ENCODE measurements around the gene CDH13. TPM values are rescaled to one million over a fixed set of nuclear protein-coding genes. Genes with fewer than 3 reads are reported as not detected.

The CDH13 gene
- total and polyA plus RNA-seq, 2 of the 8 experiments (the other 6 are each of a cell fraction or from before 2014, with no cell fraction given), result 2.3 to 2.4 TPM

DNA sequence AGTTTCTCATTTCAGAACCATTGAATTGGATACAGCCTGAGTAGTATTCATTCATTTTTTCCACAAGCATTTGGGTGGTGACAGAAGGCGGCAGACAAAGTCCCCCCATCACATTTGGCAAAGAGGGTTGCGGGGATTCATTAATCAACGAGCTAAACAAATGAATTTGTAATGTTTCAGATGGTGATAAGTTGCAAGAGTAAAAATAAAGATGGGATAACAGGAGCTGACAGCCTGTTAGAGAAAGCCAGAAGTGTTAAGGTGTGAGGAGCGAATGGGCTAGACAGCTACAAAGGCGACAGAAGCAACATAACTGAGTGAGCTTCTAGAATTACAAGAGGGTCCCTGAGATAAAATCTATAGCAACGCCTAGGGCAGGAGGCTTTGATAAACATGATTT lies 838.2 kb downstream of the CDH13 start:
- Histone ChIP-seq H4K8ac (ENCODE audit: extremely low read depth, insufficient read depth, low read length) (no peak overlapping the region), H4K5ac (ENCODE audit: insufficient read length, low read depth, low read length) (no peak overlapping the region), H3K79me1 (ENCODE audit: low read depth, low read length) (no peaks in the 10 kb centered on the region), H3K4me3 (ENCODE audit: extremely low read depth in 1 of 4, insufficient read depth in 2 of 4, low read depth in 3 of 4, low read length in 4 of 4) (no peak overlapping the region), H3K4me1 (replicated peaks in 1 of 4; ENCODE audit: control insufficient read depth in 3 of 4, insufficient read depth in 4 of 4, low read length in 3 of 4) (no peaks in the 10 kb centered on the region), H3K27ac (ENCODE audit: low read depth, low read length) (no peak overlapping the region), H4K20me1 (replicated peaks in 1 of 2; ENCODE audit: control insufficient read depth in 1 of 2, insufficient read depth in 2 of 2, low read length in 2 of 2) (no peaks in the 10 kb centered on the region), H3K36me3 (ENCODE audit: control insufficient read depth in 2 of 4, insufficient read depth in 4 of 4, low read length in 3 of 4) (no peaks in the 10 kb centered on the region), H2BK15ac (ENCODE audit: low read length) (no peak overlapping the region), H2BK5ac (ENCODE audit: low read depth, low read length) (no peak overlapping the region), H3K79me2 (ENCODE audit: control insufficient read depth in 1 of 2, insufficient read depth in 2 of 2, low read length in 2 of 2) (no peaks in the 10 kb centered on the region), H3K4me2 (ENCODE audit: insufficient read depth in 1 of 2, low read depth in 2 of 2, low read length in 2 of 2) (no peak overlapping the region), H2BK120ac (replicated peaks; ENCODE audit: low read depth, low read length) (no peak overlapping the region), H2AK5ac (ENCODE audit: low read depth, low read length) (no peak overlapping the region), H4K91ac (replicated peaks; ENCODE audit: insufficient read length, low read length) (no peak overlapping the region), H3K18ac (ENCODE audit: extremely low read depth, low read length) (no peak overlapping the region), H3K4ac (replicated peaks; ENCODE audit: insufficient read length, low read depth, low read length) (no peak overlapping the region), H3K9me3 (ENCODE audit: insufficient read depth in 2 of 2, low read depth in 1 of 2, low read length in 1 of 2) (no peaks in the 10 kb centered on the region), H3K23ac (ENCODE audit: insufficient read length) (no peak overlapping the region), H3K56ac (replicated peaks; ENCODE audit: insufficient read length, low read depth, low read length) (no peak overlapping the region), H2BK20ac (ENCODE audit: low read length) (no peak overlapping the region), H3K23me2 (ENCODE audit: low read depth, low read length) (no peaks in the 10 kb centered on the region; the same call in 1 of the 2 replicates), H3K27me3 (replicated peaks in 1 of 4; ENCODE audit: control insufficient read depth in 3 of 4, extremely low read depth in 1 of 4, insufficient read depth in 3 of 4, low read length in 3 of 4) (no peaks in the 10 kb centered on the region), H3K9ac (replicated peaks in 1 of 4; ENCODE audit: extremely low read depth in 1 of 4, low read depth in 3 of 4, low read length in 3 of 4) (no peak overlapping the region), H2BK12ac (ENCODE audit: low read depth, low read length) (no peak overlapping the region), H3K14ac (ENCODE audit: insufficient read length) (no peak overlapping the region), H2AFZ (ENCODE audit: low read length) (no peak overlapping the region)
- TF ChIP-seq EP300 (IDR thresholded peaks at IDR 0.05; ENCODE audit: borderline replicate concordance in 1 of 2, low read depth in 2 of 2, low read length in 2 of 2) (no peak), ASH2L (IDR thresholded peaks at IDR 0.05; ENCODE audit: low read length) (no peak), KDM4A (IDR thresholded peaks at IDR 0.05; ENCODE audit: low read depth, low read length, severe bottlenecking) (no peak), POU5F1 (IDR thresholded peaks at IDR 0.05; ENCODE audit: low read depth, low read length) (no peak), YY1 (IDR thresholded peaks at IDR 0.05; ENCODE audit: low read depth, low read length) (no peak), SUZ12 (IDR thresholded peaks at IDR 0.05; ENCODE audit: low read length) (no peak), HDAC6 (IDR thresholded peaks at IDR 0.05; ENCODE audit: low read depth, low read length) (no peak), EZH2 (IDR thresholded peaks at IDR 0.05; ENCODE audit: low read depth, low read length, severe bottlenecking) (no peak), SAP30 (IDR thresholded peaks at IDR 0.05; ENCODE audit: insufficient read depth, insufficient replicate concordance, low read length) (no peak), JUN (IDR thresholded peaks at IDR 0.05; ENCODE audit: low read depth, low read length) (no peak), TAF7 (optimal IDR thresholded peaks at IDR 0.05; ENCODE audit: borderline replicate concordance, low read depth, low read length) (no peak), CEBPB (IDR thresholded peaks at IDR 0.05; ENCODE audit: low read depth, low read length) (no peak)
- CTCF ChIA-PET (ENCODE audit: partially characterized antibody), result interaction anchor here (0.6 to 3.2 kb wide), 6 partner anchors 19 to 664 kb away, joined by 3 to 9 read pairs (median 4); no protein-coding TSS in a partner anchor
- WGBS, 2 experiments (ENCODE audit: extremely low coverage in 1 of 2, insufficient coverage in 1 of 2, insufficient read length in 1 of 2, insufficient replicate concordance in 2 of 2, low coverage in 1 of 2, low lambda C conversion rate in 2 of 2, missing lambda C conversion rate in 1 of 2), result 93% methylated on average over 6 of the region's 6 CpGs; no CpG with 5 or more reads in 1 of the 2 experiments
- FAIRE-seq (no peak), DNase-seq (ENCODE audit: low read depth in 1 of 2, low spot score in 2 of 2) (no peak)
- POLR2A ChIA-PET (ENCODE audit: partially characterized antibody), result no interaction called here
